ENCODE data around the gene HOTAIR. TPM values are rescaled to one million over a fixed set of nuclear protein-coding genes. Genes with fewer than 3 reads are reported as not detected.

The HOTAIR gene
- total RNA-seq, 1 donor from 2014 or later: not detected

DNA sequence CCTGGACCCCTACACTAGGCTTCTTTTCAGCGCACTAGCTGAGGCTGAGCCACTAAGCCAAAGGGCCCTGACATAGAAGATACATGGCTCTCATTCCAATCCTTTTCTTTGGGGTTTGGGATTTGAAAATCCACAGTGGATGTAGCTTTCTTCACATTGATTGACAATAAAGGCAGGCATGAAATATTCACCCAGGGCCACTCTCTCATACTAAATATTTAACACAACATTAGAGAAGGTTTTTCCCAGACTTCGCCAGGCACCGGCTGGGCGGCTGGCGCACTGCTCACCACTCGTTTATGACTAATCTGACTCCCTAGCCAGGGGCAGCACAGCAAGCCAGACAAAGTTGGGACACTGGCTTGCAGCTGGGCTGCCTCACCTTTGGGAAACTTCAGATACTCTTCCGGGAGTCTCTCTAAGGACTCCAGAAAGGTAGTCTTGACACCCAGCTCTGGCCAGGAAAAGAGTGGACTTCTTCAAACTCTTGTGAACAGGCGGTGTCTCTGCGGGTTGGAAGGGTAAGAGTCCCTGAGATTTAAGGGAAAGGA, 2.5 kb downstream of the HOTAIR start:
- no peak for DNase-seq (ENCODE audit: low read depth, low spot score)
- Mint-ChIP-seq H3K4me3 (no peak overlapping the region), H3K36me3 (ENCODE audit: low read depth) (peaks cover 7% of the 10 kb centered on the region), H3K27me3 (ENCODE audit: low read depth) (peaks cover 98% of the 10 kb centered on the region), H3K9me3 (no peaks in the 10 kb centered on the region), H3K4me1 (no peaks in the 10 kb centered on the region), H3K27ac (ENCODE audit: unreplicated experiment) (no peak overlapping the region)
- TF ChIP-seq, protein P1, sequence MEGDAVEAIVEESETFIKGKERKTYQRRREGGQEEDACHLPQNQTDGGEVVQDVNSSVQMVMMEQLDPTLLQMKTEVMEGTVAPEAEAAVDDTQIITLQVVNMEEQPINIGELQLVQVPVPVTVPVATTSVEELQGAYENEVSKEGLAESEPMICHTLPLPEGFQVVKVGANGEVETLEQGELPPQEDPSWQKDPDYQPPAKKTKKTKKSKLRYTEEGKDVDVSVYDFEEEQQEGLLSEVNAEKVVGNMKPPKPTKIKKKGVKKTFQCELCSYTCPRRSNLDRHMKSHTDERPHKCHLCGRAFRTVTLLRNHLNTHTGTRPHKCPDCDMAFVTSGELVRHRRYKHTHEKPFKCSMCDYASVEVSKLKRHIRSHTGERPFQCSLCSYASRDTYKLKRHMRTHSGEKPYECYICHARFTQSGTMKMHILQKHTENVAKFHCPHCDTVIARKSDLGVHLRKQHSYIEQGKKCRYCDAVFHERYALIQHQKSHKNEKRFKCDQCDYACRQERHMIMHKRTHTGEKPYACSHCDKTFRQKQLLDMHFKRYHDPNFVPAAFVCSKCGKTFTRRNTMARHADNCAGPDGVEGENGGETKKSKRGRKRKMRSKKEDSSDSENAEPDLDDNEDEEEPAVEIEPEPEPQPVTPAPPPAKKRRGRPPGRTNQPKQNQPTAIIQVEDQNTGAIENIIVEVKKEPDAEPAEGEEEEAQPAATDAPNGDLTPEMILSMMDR (conservative IDR thresholded peaks at IDR 0.05): no peak

DNA sequence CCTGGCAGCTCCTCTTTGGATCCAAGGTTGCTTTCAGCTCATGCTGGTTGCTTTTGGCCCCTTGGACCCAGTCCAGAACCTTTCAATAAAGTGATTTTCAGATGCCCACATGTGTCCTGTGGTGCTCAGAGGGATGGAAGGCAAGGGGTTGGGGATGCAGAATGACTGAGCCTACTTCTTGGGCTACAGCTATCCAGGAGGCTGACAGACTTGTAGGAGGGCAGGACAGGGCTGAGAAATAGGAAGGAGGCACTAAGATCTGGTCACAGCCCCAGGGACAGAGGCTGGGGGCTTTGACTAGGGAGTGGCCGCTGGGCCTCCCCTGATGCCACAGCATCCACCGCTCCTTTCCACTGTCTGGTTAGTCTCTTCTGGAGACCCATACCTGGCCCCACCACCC, 3.1 kb downstream of the HOTAIR start:
- peaks cover 98% of the 10 kb centered on the region for H3K27me3 Mint-ChIP-seq (ENCODE audit: low read depth)
- H3K4me3 Mint-ChIP-seq: no peak overlapping the region
- peaks cover 7% of the 10 kb centered on the region for H3K36me3 Mint-ChIP-seq (ENCODE audit: low read depth)
- H3K4me1 Mint-ChIP-seq: no peaks in the 10 kb centered on the region
- no peaks in the 10 kb centered on the region for H3K9me3 Mint-ChIP-seq
- no peak overlapping the region for H3K27ac Mint-ChIP-seq (ENCODE audit: unreplicated experiment)
- DNase-seq (ENCODE audit: low read depth, low spot score): no peak
- TF ChIP-seq, protein P1 (conservative IDR thresholded peaks at IDR 0.05): no peak

DNA sequence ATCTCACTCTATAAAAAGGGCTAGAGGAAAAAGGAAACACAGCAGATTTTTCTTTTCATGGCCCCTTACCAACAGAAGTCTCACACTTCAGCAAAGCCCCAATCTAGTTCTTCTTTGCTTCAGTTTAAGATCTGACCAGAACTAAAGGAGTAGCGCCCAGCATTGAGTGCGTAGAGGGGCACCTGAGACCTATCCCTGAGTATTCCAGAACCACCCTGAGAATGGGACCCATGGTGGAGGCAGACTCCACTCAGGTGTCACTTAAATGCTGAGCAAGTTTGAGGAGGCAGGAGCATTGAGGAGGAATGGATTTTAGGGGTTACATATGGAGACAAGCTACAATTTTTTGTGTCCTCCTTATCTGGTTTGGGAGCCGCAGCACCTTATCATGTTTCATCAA, 3.6 kb downstream of the HOTAIR start:
- DNase-seq (ENCODE audit: low read depth, low spot score): no peak
- no peak overlapping the region for H3K4me3 Mint-ChIP-seq
- TF ChIP-seq, protein P1 (conservative IDR thresholded peaks at IDR 0.05): no peak
- peaks cover 7% of the 10 kb centered on the region for H3K36me3 Mint-ChIP-seq (ENCODE audit: low read depth)
- no peak overlapping the region for H3K27ac Mint-ChIP-seq (ENCODE audit: unreplicated experiment)
- no peaks in the 10 kb centered on the region for H3K4me1 Mint-ChIP-seq
- no peaks in the 10 kb centered on the region for H3K9me3 Mint-ChIP-seq
- peaks cover 98% of the 10 kb centered on the region for H3K27me3 Mint-ChIP-seq (ENCODE audit: low read depth)

DNA sequence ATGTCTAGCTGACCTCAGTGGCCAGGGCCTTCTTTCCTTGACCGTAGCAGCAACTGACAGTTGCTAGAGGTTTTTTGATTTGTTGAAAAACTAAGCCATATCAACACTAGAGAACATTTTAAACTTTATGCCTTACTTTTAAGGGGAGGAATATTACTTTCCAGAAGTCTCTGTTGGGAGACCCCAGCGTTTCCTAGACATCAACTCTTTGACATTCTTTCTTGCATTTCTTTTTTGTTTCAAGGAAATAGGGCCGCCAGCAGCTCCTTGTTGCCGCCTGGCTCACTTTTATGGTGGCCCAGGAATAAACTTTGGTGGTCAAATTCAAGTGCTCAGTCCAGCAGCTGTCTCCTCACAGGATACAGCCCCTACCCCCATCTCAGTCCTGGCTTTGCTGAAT, 4.3 kb downstream of the HOTAIR start:
- H3K36me3 Mint-ChIP-seq (ENCODE audit: low read depth): peaks cover 5% of the 10 kb centered on the region
- peaks cover 98% of the 10 kb centered on the region for H3K27me3 Mint-ChIP-seq (ENCODE audit: low read depth)
- no peak overlapping the region for H3K27ac Mint-ChIP-seq (ENCODE audit: unreplicated experiment)
- H3K9me3 Mint-ChIP-seq: no peaks in the 10 kb centered on the region
- no peak for DNase-seq (ENCODE audit: low read depth, low spot score)
- TF ChIP-seq, protein P1 (conservative IDR thresholded peaks at IDR 0.05): no peak
- no peak overlapping the region for H3K4me3 Mint-ChIP-seq
- H3K4me1 Mint-ChIP-seq: no peaks in the 10 kb centered on the region

DNA sequence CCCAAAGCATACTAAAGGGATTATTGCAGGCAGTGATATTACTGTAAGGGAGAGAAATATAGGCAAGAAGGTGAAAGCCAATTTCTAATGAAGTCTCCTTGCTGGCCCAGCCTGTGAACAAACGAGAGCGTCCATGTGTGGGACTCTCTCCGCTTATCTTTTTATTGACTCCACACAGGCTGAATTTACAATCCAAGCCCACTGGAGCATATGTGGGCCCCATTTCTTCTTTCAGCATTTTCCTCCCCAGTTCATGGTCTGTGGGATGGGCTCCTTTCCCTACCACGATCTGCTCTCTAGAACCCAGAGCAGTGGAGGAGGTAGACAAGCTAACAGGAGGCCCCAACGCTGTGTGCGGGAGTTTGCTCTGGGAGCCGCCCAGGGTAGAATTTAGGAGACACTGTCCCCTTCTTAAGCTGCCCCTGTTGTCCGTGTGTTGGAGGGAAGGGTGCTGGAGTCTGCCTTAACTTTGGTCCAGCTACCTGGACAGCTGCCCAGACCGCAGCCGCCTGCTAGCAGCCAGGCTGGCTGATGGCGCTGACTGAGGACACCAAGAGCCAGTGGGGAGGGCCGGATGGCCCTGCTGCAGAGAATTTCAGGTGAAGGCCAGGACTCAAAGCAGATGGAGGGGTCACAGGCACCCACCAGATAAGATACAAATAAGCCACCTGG, 5.0 kb downstream of the HOTAIR start:
- Mint-ChIP-seq H3K36me3 (ENCODE audit: low read depth) (peaks cover 5% of the 10 kb centered on the region), H3K4me1 (no peaks in the 10 kb centered on the region), H3K9me3 (no peaks in the 10 kb centered on the region), H3K27ac (ENCODE audit: unreplicated experiment) (no peak overlapping the region), H3K4me3 (no peak overlapping the region), H3K27me3 (ENCODE audit: low read depth) (peaks cover 98% of the 10 kb centered on the region)
- TF ChIP-seq, protein P1 (conservative IDR thresholded peaks at IDR 0.05): no peak
- no peak for DNase-seq (ENCODE audit: low read depth, low spot score)
